A549 treated with RU486 at 1 μM for 4 hours (cell line): ENCODE results near the gene CNOT6. TPM values are rescaled to one million over a fixed set of nuclear protein-coding genes. Genes with fewer than 3 reads are reported as not detected.

Experiments
- total RNA-seq: library from RNA; stranded (reverse); fragments of 200-300 nt; extraction: Qiagen RNA extraction; gene quantifications from 5 replicates; pipeline ENCODE4 v1.2.3, GENCODE V29; 2022; ENCODE audit warnings: low read depth

Gene CNOT6
- total RNA-seq, result 11.4 to 24.2 TPM (median 21.7 TPM) in 5 replicates

GRCh38 chr5:180494060-180494509 lies at the start of gene CNOT6:
Gene CNOT6 (plus strand): TSS chr5:180494379. CDS start chr5:180529277, 34,898 bp downstream.

GRCh38 chr5:180591311-180591887 lies 97.2 kb downstream of the CNOT6 start, which contains the start of gene SCGB3A1:
Gene SCGB3A1 (minus strand): TSS chr5:180591499. CDS start chr5:180591462, 37 bp downstream.

Other genes starting within 250 kb of the CNOT6 start
- gene MAPK9, start 202.3 kb upstream of the CNOT6 start, total RNA-seq, result 29.2 to 40.8 TPM (median 37.9 TPM) in 5 replicates
- gene GFPT2, start 141.0 kb upstream of the CNOT6 start, total RNA-seq, result 45.0 to 58.8 TPM (median 54.6 TPM) in 5 replicates
- not detected in 5 replicates for gene SCGB3A1, start 97.1 kb downstream of the CNOT6 start, total RNA-seq
- 1.7 to 3.4 TPM (median 2.5 TPM) in 5 replicates for gene FLT4, start 155.2 kb downstream of the CNOT6 start, total RNA-seq
- not detected in 5 replicates for gene OR2Y1, start 245.7 kb downstream of the CNOT6 start, total RNA-seq